Nephron progenitor cell (in vitro differentiated cells): ENCODE measurements around the gene FNBP1.
"Not testable (repeated sequence)": the region's sequence is repeated elsewhere in the genome, so short reads cannot be mapped to it uniquely, and the experiment has no call there.

ENCODE experiments used
- DNase-seq: peaks from one replicate; pipeline ENCODE4 v3.0.0; 2021
- H3K27ac Mint-ChIP-seq: 2 replicates; pipeline ENCODE4 v1.8.0; 2021; ENCODE audit warnings: mild to moderate bottlenecking, moderate library complexity, mixed read lengths
- H3K27me3 Mint-ChIP-seq: 2 replicates; pipeline ENCODE4 v1.8.0; 2021; ENCODE audit warnings: mild to moderate bottlenecking, low read depth, mixed read lengths; ENCODE audit not compliant: poor library complexity
- H3K36me3 Mint-ChIP-seq: 2 replicates; pipeline ENCODE4 v1.8.0; 2021; ENCODE audit warnings: low read depth, mixed read lengths
- H3K4me1 Mint-ChIP-seq: 2 replicates; pipeline ENCODE4 v1.8.0; 2021; ENCODE audit warnings: mixed read lengths
- H3K4me3 Mint-ChIP-seq: 2 replicates; pipeline ENCODE4 v1.8.0; 2021; ENCODE audit warnings: mild to moderate bottlenecking, moderate library complexity, mixed read lengths
- H3K9me3 Mint-ChIP-seq: 2 replicates; pipeline ENCODE4 v1.8.0; 2021; ENCODE audit warnings: mild to moderate bottlenecking, moderate library complexity, mixed read lengths
- TF ChIP-seq, protein P1 (sequence below): fragments of 200-600 bp; sonication (generic); IDR thresholded peaks from 2 replicates; pipeline ENCODE4 v1.5.0; 2021; ENCODE audit warnings: antibody characterized with exemption

Gene FNBP1

DNA sequence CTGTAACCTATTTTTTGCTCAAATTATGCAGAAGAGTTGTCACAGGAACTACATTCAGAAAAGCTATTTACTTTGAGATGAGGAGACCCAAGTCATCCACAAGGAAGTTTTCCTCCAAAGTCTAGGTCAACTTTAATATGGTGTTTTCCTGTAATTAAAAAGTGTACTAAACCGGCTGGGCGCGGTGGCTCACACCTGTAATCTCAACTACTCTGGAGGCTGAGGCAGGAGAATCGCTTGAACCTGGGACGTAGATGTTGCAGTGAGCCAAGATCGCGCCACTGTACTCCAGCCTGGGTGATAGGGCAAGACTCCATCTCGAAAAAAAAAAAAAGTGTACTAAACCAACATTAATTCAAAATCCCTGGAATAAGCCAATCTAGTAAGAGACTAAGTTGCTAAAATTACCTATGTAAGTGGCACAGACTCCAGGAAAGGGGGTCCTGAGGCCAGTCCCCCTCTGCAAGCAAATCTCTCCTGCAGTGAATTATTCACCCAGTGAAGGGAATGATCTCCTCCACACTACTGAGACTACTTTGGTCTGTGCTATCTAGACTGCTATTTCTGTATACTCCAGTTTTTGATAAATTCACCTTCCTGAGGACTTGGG, 38.9 kb downstream of the FNBP1 start:
- H3K27ac Mint-ChIP-seq: peak overlapping the region; percentile 22
- H3K4me3 Mint-ChIP-seq: no peak overlapping the region
- peaks cover 4% of the 10 kb centered on the region for H3K27me3 Mint-ChIP-seq
- TF ChIP-seq, protein P1, sequence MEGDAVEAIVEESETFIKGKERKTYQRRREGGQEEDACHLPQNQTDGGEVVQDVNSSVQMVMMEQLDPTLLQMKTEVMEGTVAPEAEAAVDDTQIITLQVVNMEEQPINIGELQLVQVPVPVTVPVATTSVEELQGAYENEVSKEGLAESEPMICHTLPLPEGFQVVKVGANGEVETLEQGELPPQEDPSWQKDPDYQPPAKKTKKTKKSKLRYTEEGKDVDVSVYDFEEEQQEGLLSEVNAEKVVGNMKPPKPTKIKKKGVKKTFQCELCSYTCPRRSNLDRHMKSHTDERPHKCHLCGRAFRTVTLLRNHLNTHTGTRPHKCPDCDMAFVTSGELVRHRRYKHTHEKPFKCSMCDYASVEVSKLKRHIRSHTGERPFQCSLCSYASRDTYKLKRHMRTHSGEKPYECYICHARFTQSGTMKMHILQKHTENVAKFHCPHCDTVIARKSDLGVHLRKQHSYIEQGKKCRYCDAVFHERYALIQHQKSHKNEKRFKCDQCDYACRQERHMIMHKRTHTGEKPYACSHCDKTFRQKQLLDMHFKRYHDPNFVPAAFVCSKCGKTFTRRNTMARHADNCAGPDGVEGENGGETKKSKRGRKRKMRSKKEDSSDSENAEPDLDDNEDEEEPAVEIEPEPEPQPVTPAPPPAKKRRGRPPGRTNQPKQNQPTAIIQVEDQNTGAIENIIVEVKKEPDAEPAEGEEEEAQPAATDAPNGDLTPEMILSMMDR: no peak
- peaks cover 16% of the 10 kb centered on the region for H3K36me3 Mint-ChIP-seq
- H3K9me3 Mint-ChIP-seq: no peaks in the 10 kb centered on the region
- peaks cover 9% of the 10 kb centered on the region for H3K4me1 Mint-ChIP-seq
- no peak for DNase-seq

DNA sequence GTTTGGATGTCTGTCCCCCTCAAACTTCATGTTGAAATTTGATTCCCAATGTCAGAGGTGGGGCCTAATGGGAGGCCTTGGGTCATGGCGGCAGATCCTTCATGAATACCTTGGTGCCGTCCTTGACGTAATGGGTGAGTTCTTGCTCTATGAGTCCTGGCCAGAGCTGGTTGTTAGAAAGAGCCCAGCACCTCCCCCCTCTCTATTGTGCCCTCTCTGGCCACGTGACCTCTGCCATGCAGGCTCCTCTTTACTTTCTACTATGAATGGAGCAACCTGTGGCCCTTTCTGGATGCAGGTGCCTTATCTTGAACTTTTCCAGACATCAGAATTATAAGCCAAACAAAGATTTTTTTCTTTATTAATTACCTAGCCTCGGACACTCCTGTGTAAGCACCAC, 40.7 kb downstream of the FNBP1 start:
- TF ChIP-seq, protein P1: no peak
- peaks cover 9% of the 10 kb centered on the region for H3K4me1 Mint-ChIP-seq
- DNase-seq: no peak
- no peak overlapping the region for H3K27ac Mint-ChIP-seq
- H3K27me3 Mint-ChIP-seq: peaks cover 4% of the 10 kb centered on the region
- no peak overlapping the region for H3K4me3 Mint-ChIP-seq
- no peaks in the 10 kb centered on the region for H3K9me3 Mint-ChIP-seq
- peaks cover 23% of the 10 kb centered on the region for H3K36me3 Mint-ChIP-seq

DNA sequence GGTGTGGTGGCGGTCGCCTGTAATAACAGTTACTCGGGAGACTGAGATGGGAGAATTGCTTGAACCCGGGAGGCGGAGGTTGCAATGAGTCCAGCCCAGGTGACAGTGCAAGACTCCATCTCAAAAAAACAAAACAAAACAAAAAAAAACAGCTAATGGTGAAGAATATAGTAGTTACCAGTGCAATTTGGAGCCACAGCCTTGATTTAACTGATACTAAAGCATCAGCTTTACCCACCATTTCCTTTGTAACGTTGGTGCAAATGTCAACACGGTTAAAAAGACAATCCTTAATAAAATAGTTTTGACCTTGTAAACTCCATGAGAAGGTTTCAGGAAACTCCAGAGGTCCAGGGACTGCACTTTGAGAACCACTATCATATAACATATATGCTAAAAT, 41.8 kb downstream of the FNBP1 start:
- Mint-ChIP-seq H3K4me3 (no peak overlapping the region), H3K36me3 (peaks cover 27% of the 10 kb centered on the region), H3K4me1 (peaks cover 9% of the 10 kb centered on the region), H3K27me3 (peaks cover 4% of the 10 kb centered on the region), H3K27ac (no peak overlapping the region), H3K9me3 (peaks cover under 1% of the 10 kb centered on the region)
- TF ChIP-seq, protein P1: no peak
- no peak for DNase-seq

DNA sequence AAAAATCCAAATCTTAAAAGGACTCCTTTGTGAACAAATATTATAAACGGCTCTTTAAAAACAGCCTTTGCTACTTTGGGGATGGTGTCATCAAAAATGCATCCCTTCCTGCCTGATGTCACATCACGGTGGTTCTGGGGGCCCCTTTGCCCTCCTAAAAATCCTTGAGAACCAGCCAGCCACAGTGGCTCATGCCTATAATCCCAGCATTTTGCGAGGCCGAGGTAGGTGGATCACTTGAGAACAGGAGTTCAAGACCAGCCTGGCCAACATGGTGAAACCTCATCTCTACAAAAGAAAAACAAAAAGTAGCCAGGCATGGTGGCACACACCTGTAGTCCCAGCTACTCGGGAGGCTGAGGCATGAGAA, 43.9 kb downstream of the FNBP1 start:
- H3K4me1 Mint-ChIP-seq: peaks cover 14% of the 10 kb centered on the region
- H3K27me3 Mint-ChIP-seq: peaks cover 4% of the 10 kb centered on the region
- peaks cover 36% of the 10 kb centered on the region for H3K36me3 Mint-ChIP-seq
- TF ChIP-seq, protein P1: no peak
- H3K4me3 Mint-ChIP-seq: no peak overlapping the region
- peak overlapping the region; percentile 91 for H3K27ac Mint-ChIP-seq
- DNase-seq: no peak
- peaks cover 7% of the 10 kb centered on the region for H3K9me3 Mint-ChIP-seq

DNA sequence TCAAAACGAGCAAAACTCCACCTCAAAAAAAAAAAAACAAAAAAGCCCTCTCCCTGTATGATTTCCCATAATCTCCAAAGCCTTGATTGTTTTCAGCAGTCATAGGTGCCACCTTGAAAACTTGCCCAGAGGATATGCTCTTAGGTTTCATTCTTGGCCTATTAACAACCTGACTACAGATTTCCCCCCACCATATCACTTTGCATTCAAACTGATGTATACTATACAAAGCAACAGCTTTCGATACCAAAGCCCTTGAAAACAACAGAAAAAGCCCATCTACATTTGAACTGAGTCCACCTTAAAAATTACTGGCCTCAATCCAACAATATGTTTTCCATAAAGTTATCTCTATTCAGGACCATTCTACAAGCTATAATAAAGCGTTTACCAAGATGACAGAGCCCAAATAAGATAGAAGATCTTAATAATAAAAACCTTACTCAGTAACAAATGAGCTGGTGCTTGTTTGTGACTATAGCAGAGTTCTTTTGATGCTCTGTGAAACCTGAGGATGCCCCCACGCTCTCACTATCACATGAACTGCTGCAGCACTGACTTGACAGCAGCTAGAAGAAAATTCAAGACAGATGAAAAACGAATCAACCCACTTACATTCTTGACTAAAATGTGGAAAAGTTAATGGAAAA, 44.4 kb downstream of the FNBP1 start:
- H3K27me3 Mint-ChIP-seq: peaks cover 4% of the 10 kb centered on the region
- peak overlapping the region; percentile 91 for H3K27ac Mint-ChIP-seq
- H3K4me3 Mint-ChIP-seq: no peak overlapping the region
- peaks cover 40% of the 10 kb centered on the region for H3K36me3 Mint-ChIP-seq
- TF ChIP-seq, protein P1: no peak
- no peak for DNase-seq
- H3K9me3 Mint-ChIP-seq: peaks cover 7% of the 10 kb centered on the region
- peaks cover 14% of the 10 kb centered on the region for H3K4me1 Mint-ChIP-seq

DNA sequence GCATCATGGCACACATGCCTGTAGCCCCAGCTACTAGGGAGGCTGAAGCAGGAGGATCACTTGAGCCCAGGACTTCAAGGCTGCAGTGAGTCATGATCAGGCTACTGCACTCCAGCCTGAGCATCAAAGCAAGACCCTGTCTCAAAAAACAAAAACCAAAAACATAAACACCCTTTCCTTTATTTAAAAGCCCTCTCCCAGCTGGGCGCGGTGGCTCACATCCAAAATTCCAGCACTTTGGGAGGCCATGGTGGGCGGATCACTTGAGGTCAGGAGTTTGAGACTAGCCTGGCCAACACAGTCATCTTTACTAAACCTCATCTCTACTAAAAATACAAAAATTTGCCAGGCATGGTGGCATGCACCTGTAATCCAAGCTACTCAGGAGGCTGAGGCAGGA, 45.3 kb downstream of the FNBP1 start:
- not testable (repeated sequence) for DNase-seq, H3K4me3 Mint-ChIP-seq, H3K9me3 Mint-ChIP-seq, H3K27me3 Mint-ChIP-seq, H3K27ac Mint-ChIP-seq
- peaks cover 37% of the 10 kb centered on the region for H3K36me3 Mint-ChIP-seq
- H3K4me1 Mint-ChIP-seq: peaks cover 11% of the 10 kb centered on the region
